ACC112 (cell line): ENCODE results near the gene NXT1.

ENCODE experiments used
- H2AFZ ChIP-seq: fragments of 200-600 bp; sonication (generic); one replicate; pipeline ENCODE4 v1.6.0; 2017; ENCODE audit warnings: antibody characterized with exemption, low read length; ENCODE audit not compliant: unreplicated experiment
- H3K27ac ChIP-seq: fragments of 200-600 bp; sonication (generic); 2 replicates; pipeline ENCODE4 v1.5.1; 2014; ENCODE audit warnings: low read depth, mild to moderate bottlenecking, antibody characterized with exemption, low read length, moderate library complexity
- H3K27me3 ChIP-seq: fragments of 200-600 bp; sonication (generic); 2 replicates; pipeline ENCODE4 v1.6.1; 2014; ENCODE audit warnings: mild to moderate bottlenecking, antibody characterized with exemption, low read length, moderate library complexity, mixed read lengths; ENCODE audit not compliant: insufficient read depth
- H3K36me3 ChIP-seq: fragments of 200-600 bp; sonication (generic); 2 replicates; pipeline ENCODE4 v1.6.1; 2016; ENCODE audit warnings: mild to moderate bottlenecking, antibody characterized with exemption, low read length, moderate library complexity, mixed read lengths; ENCODE audit not compliant: insufficient read depth
- H3K4me1 ChIP-seq: fragments of 200-600 bp; sonication (generic); one replicate; pipeline ENCODE4 v1.6.1; 2016; ENCODE audit warnings: low read length, mixed read lengths; ENCODE audit not compliant: insufficient read depth, unreplicated experiment, control insufficient read depth
- H3K4me3 ChIP-seq: fragments of 200-600 bp; sonication (generic); 2 replicates; pipeline ENCODE4 v1.5.1; 2014; ENCODE audit warnings: mild to moderate bottlenecking, low read depth, low read length
- H3K79me2 ChIP-seq: fragments of 200-600 bp; sonication (generic); one replicate; pipeline ENCODE4 v1.6.0; 2016; ENCODE audit warnings: low read length; ENCODE audit not compliant: control insufficient read depth, unreplicated experiment, insufficient read depth

Gene NXT1

DNA sequence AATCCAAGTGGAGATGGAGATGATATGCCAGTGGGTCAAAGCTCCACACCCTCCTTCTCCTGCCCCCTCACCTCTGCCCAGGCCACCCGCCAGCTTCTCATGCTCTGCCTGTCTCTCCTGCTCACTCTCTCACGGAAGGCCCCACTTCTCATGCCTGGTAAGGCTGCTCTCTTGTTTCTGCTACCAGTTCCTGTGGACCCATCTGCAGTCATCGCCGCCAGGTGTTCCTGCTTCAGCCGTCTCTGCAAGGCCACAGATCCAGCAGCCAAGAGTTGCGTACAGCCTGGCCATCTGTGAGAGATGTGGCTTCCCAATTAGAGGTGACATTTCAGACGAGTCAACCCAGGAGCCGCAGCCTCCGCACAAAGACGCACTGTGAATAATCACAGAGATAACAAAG, 40.8 kb upstream of the NXT1 start:
- no peak overlapping the region for H2AFZ ChIP-seq
- H3K36me3 ChIP-seq: no peaks in the 10 kb centered on the region
- peaks cover 9% of the 10 kb centered on the region; the same call in 1 of the 2 replicates for H3K27me3 ChIP-seq
- H3K4me1 ChIP-seq: no peaks in the 10 kb centered on the region
- H3K27ac ChIP-seq: no peak overlapping the region
- no peak overlapping the region for H3K4me3 ChIP-seq
- H3K79me2 ChIP-seq: no peaks in the 10 kb centered on the region

GRCh38 chr20:23311947-23312506, 38.6 kb upstream of the NXT1 start:
- H3K4me3 ChIP-seq: no peak overlapping the region
- peaks cover 32% of the 10 kb centered on the region; the same call in 1 of the 2 replicates for H3K27me3 ChIP-seq
- no peaks in the 10 kb centered on the region for H3K36me3 ChIP-seq
- no peaks in the 10 kb centered on the region for H3K4me1 ChIP-seq
- no peak overlapping the region for H2AFZ ChIP-seq
- no peak overlapping the region for H3K27ac ChIP-seq
- no peaks in the 10 kb centered on the region for H3K79me2 ChIP-seq

GRCh38 chr20:23313271-23313670, 37.3 kb upstream of the NXT1 start:
- peaks cover 34% of the 10 kb centered on the region; the same call in 1 of the 2 replicates for H3K27me3 ChIP-seq
- no peak overlapping the region for H2AFZ ChIP-seq
- no peak overlapping the region for H3K4me3 ChIP-seq
- H3K79me2 ChIP-seq: no peaks in the 10 kb centered on the region
- no peaks in the 10 kb centered on the region for H3K4me1 ChIP-seq
- H3K27ac ChIP-seq: no peak overlapping the region
- H3K36me3 ChIP-seq: no peaks in the 10 kb centered on the region

GRCh38 chr20:23314699-23315098, 35.9 kb upstream of the NXT1 start:
- Histone ChIP-seq H3K27me3 (peaks cover 41% of the 10 kb centered on the region; the same call in 1 of the 2 replicates), H3K4me3 (no peak overlapping the region), H3K79me2 (no peaks in the 10 kb centered on the region), H3K36me3 (no peaks in the 10 kb centered on the region), H3K4me1 (no peaks in the 10 kb centered on the region), H2AFZ (no peak overlapping the region), H3K27ac (no peak overlapping the region)

DNA sequence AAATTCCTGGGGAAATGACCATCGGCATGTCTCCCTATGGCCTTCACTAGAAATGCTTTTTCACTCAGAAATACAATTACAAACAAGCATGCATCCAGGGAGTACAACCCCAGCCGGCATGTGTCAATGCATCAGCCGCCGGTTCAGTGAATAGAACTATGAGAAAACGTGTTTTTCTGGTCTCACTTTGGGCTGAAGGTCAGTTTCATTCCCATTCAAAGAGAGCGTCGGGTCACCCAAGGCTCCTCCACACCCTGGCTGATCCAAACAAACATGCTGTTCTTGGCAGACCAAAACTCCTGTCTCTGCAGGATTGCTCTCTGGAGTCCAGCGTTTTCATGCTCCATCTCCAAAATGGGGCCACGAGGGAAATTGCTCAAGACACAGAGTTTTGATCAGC, 35.5 kb upstream of the NXT1 start:
- Histone ChIP-seq H3K27ac (no peak overlapping the region), H3K4me1 (no peaks in the 10 kb centered on the region), H3K36me3 (no peaks in the 10 kb centered on the region), H3K27me3 (peaks cover 41% of the 10 kb centered on the region; the same call in 1 of the 2 replicates), H3K4me3 (no peak overlapping the region), H3K79me2 (no peaks in the 10 kb centered on the region), H2AFZ (no peak overlapping the region)

GRCh38 chr20:23316626-23317025, 34.0 kb upstream of the NXT1 start:
- H3K79me2 ChIP-seq: no peaks in the 10 kb centered on the region
- H3K27ac ChIP-seq: no peak overlapping the region
- no peak overlapping the region for H2AFZ ChIP-seq
- H3K27me3 ChIP-seq: peaks cover 41% of the 10 kb centered on the region; the same call in 1 of the 2 replicates
- H3K4me3 ChIP-seq: no peak overlapping the region
- no peaks in the 10 kb centered on the region for H3K4me1 ChIP-seq
- H3K36me3 ChIP-seq: no peaks in the 10 kb centered on the region

- H3K36me3 ChIP-seq: no peaks in the 10 kb centered on the region
- peaks cover 41% of the 10 kb centered on the region; the same call in 1 of the 2 replicates for H3K27me3 ChIP-seq
- no peak overlapping the region for H3K4me3 ChIP-seq
- no peak overlapping the region for H2AFZ ChIP-seq
- no peaks in the 10 kb centered on the region for H3K4me1 ChIP-seq
- no peaks in the 10 kb centered on the region for H3K79me2 ChIP-seq
- no peak overlapping the region for H3K27ac ChIP-seq
Measured at GRCh38 chr20:23317081-23317480, 33.5 kb upstream of the NXT1 start.

DNA sequence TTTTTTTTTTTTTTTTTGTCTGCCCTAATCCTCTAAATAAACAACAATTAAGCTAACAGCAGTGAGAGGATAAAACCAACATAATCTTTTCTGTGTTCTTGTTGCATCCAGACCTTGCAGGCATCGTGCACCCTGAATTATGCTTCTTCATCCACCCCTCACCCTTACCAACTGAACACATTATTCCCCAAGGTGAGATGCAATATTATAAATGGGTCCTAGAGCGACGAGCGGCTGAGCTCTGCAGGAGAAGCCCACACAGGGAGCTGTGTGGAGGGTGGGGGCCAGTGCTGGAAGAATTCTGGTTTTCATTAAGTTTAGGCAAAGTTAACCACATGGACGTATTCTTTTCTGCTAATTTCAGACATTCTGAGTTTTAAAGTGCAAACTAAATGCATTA, 32.2 kb upstream of the NXT1 start:
- H3K36me3 ChIP-seq: no peaks in the 10 kb centered on the region
- H2AFZ ChIP-seq: no peak overlapping the region
- no peak overlapping the region for H3K27ac ChIP-seq
- no peaks in the 10 kb centered on the region for H3K4me1 ChIP-seq
- no peaks in the 10 kb centered on the region for H3K79me2 ChIP-seq
- H3K4me3 ChIP-seq: no peak overlapping the region
- peaks cover 41% of the 10 kb centered on the region; the same call in 1 of the 2 replicates for H3K27me3 ChIP-seq

DNA sequence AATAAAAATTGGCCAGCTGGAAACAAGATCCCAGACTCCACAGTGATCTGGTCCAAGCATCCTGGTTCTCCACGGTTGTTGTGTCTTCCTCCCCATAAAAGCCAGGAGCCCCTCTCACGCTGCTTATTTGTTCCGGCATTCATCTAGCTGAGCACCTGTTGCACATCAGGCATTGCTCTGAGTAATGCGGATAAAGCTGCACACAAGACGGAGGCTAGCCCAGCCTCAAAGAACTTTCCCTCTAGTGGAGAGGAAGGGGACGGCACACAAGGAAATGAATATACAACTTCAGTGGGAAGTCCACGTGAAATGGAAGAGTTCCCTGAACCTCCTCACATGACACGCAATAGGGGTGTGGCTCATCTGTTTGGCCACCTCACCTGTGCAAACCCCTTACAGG, 30.3 kb upstream of the NXT1 start:
- H3K27me3 ChIP-seq: peaks cover 26% of the 10 kb centered on the region; the same call in 1 of the 2 replicates

GRCh38 chr20:23325107-23325506, 25.5 kb upstream of the NXT1 start:
- H3K4me1 ChIP-seq: no peaks in the 10 kb centered on the region
- no peaks in the 10 kb centered on the region for H3K79me2 ChIP-seq
- no peaks in the 10 kb centered on the region for H3K36me3 ChIP-seq
- no peak overlapping the region for H3K4me3 ChIP-seq
- no peak overlapping the region for H3K27ac ChIP-seq
- H3K27me3 ChIP-seq: no peaks in the 10 kb centered on the region; the same call in 1 of the 2 replicates
- no peak overlapping the region for H2AFZ ChIP-seq

More for the DNA sequence above, 30.3 kb upstream of the NXT1 start:
- Histone ChIP-seq H2AFZ (no peak overlapping the region), H3K4me1 (no peaks in the 10 kb centered on the region), H3K36me3 (no peaks in the 10 kb centered on the region), H3K27ac (no peak overlapping the region), H3K79me2 (no peaks in the 10 kb centered on the region), H3K4me3 (no peak overlapping the region)

DNA sequence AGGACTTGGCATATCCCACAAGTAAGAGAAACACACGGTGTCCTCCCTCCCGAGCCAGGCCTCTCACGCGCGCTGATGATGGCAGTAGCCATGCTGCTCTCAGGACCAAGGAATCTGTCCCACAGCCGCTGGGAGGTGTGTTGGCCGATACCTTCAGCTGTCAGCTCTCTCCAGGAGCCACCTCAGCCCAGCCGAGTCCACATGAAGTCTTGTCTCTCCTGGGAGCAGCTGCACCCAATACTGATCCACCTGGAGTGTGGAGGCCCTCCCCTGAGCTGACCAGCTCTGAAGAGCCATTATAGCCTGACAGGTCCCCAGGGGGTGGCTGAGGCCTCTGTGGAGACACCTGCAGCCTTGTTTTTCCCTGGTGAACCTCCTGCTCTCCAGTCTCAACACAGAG, 23.8 kb upstream of the NXT1 start:
- no peaks in the 10 kb centered on the region for H3K79me2 ChIP-seq
- no peaks in the 10 kb centered on the region for H3K4me1 ChIP-seq
- no peak overlapping the region for H3K27ac ChIP-seq
- no peak overlapping the region for H3K4me3 ChIP-seq
- no peaks in the 10 kb centered on the region for H3K36me3 ChIP-seq
- H3K27me3 ChIP-seq: no peaks in the 10 kb centered on the region; the same call in 1 of the 2 replicates
- no peak overlapping the region for H2AFZ ChIP-seq
